HG02588 (cell line): ENCODE measurements around the gene NDOR1.
A peak's percentile ranks its signal among the peaks of the same experiment; 100 is the strongest.
"Not testable (repeated sequence)": the region's sequence is repeated elsewhere in the genome, so short reads cannot be mapped to it uniquely, and the experiment has no call there.

Source experiments
- ATAC-seq: cut with Tn5 transposase; IDR thresholded peaks from one replicate; pipeline ENCODE4 v1.9.1; 2021; ENCODE audit warnings: mild to moderate bottlenecking, moderate library complexity; ENCODE audit not compliant: unreplicated experiment

Gene NDOR1

GRCh38 chr9:137255448-137256114 lies 50.1 kb downstream of the NDOR1 start:
- peak; percentile 24 for ATAC-seq

DNA sequence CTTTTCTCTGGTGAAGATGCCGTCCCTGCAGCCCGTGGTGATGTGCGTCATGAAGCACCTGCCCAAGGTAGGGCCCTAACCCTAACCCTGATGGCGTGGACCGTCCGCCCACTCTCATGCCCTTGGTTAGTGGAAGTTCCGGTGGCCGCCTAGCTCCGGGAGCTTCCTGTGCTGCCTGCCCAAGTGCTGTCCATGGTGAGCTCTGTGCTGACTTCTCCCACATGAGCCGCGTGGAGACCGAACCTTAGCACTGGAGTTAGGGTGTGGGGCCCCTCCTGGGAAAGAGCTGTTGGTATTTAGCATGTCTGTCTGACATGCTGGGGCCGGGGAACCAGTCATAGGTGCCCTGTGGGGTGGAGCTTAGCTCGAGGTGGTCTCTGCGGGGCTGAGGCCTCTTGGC lies 50.9 kb downstream of the NDOR1 start:
- no peak for ATAC-seq

- ATAC-seq, result no peak
Observed at GRCh38 chr9:137256856-137257255, 51.4 kb downstream of the NDOR1 start.

- not testable (repeated sequence) for ATAC-seq
Observed at GRCh38 chr9:137262173-137262908, 56.8 kb downstream of the NDOR1 start.

GRCh38 chr9:137262909-137263285 lies 57.4 kb downstream of the NDOR1 start:
- no peak for ATAC-seq

DNA sequence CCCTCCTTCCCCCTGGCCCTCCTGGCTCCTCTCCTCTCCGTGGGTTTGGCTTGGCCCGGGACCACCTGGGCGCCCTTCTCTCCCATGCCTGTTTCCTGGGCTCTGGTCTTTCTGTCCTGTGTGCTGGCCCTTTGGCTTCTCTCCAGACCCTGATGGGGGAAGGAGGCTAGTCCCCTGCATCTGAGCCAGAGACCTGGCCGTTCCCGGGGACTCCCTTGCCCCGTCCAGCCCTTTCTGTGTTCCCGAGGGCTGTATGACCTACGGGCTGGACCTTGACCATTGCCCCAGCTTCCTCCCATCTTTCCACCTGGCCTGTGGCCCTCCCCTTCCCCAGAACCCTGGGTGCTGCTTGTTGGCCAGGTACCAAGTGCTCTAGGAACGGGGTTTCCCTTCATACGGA lies 58.0 kb downstream of the NDOR1 start:
- ATAC-seq, result no peak

DNA sequence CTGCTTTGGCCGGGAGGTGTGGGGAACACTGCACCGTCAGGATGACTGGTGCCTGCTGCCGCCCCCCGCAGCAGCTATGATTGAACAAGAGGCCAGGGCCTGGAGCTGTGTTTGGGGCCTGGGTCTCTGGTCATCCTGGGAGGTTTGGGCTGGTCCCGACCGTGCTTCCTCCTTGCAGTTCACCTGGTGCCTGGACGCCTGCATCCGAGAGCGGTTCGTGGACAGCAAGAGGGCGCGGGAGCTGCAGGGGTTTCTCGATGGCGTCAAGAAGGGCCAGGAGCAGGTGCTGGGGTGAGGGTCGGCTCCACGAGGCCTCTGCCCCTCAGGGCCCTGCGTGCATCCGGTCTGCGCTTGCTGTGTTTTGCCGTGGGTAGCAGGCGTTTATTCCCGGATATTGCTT lies 58.6 kb downstream of the NDOR1 start:
- ATAC-seq, result no peak

- ATAC-seq, result no peak
Observed at GRCh38 chr9:137265496-137266161, 60.1 kb downstream of the NDOR1 start.

GRCh38 chr9:137266162-137266527 lies 60.6 kb downstream of the NDOR1 start:
- no peak for ATAC-seq
